Tibial nerve (tissue), 4 donors: ENCODE measurements around the gene SMAD7. TPM values are rescaled to one million over a fixed set of nuclear protein-coding genes. Genes with fewer than 3 reads are reported as not detected.
A peak's percentile ranks its signal among the peaks of the same experiment; 100 is the strongest.

Source experiments
- DNase-seq, 2 donors: peaks; one replicate each; pipeline ENCODE4 v3.0.0-alpha.2; 2019; ENCODE audit warnings: low spot score in 2 of 2
- H3K27ac ChIP-seq, 4 donors: fragments of 200-600 bp; sonication (generic) in 3 of 4; one replicate each; pipeline ENCODE4 v1.5.1; 2017 to 2019; ENCODE audit warnings: mild to moderate bottlenecking in 1 of 4
- H3K27me3 ChIP-seq, 2 donors: fragments of 200-600 bp; sonication (generic) in 1 of 2; one replicate each; pipeline versions ENCODE4 v1.5.1 to v1.6.0; 2017 to 2019
- H3K36me3 ChIP-seq, 3 donors: fragments of 200-600 bp; sonication (generic); one replicate each; pipeline ENCODE4 v1.5.1; 2018 to 2019
- H3K4me1 ChIP-seq, 4 donors: fragments of 200-600 bp; sonication (generic) in 3 of 4; one replicate each; pipeline ENCODE4 v1.5.1; 2017 to 2019
- H3K4me3 ChIP-seq, 4 donors: fragments of 200-600 bp; sonication (generic) in 3 of 4; one replicate each; pipeline ENCODE4 v1.5.1; 2017 to 2019; ENCODE audit warnings: mild to moderate bottlenecking in 1 of 4, moderate library complexity in 1 of 4
- H3K9me3 ChIP-seq, 4 donors: fragments of 200-600 bp; sonication (generic) in 3 of 4; one replicate each; pipeline ENCODE4 v1.5.1; 2017 to 2019
- EP300 ChIP-seq, 2 donors: sonication (generic); formaldehyde crosslinking; IDR thresholded peaks; one replicate each; pipeline ENCODE4 v1.6.1; 2017; ENCODE audit warnings: antibody characterized with exemption in 2 of 2, mild to moderate bottlenecking in 1 of 2
- POLR2A ChIP-seq, 2 donors: fragments of 450-650 bp; IDR thresholded peaks; one replicate each; pipeline ENCODE4 v1.6.1; 2017; ENCODE audit warnings: antibody characterized with exemption in 2 of 2, mild to moderate bottlenecking in 2 of 2, moderate library complexity in 2 of 2
- WGBS, 2 donors: methylation state at CpG; one replicate each; pipeline ENCODE4 v1.1.5; 2018; 5-methylcytosine and 5-hydroxymethylcytosine counted together
- total RNA-seq, 4 donors: library from RNA; depleted of rRNA; stranded (reverse); fragments of >200 nt; gene quantifications; one replicate each; pipeline ENCODE4 v1.1.0, GENCODE V29; 2016
- TF ChIP-seq, protein P1 (sequence below), 5 experiments: fragments of 200-600 bp in 3 of 5; fragments of 450-650 bp in 2 of 5; sonication (generic) in 3 of 5; IDR thresholded peaks; one replicate each; pipeline ENCODE4 v1.5.1; 2016 to 2019; ENCODE audit warnings: antibody characterized with exemption in 5 of 5, mild to moderate bottlenecking in 3 of 5, moderate library complexity in 2 of 5

The SMAD7 gene
- total RNA-seq, 4 donors from 2014 or later, result 34.3 to 56.8 (median 35.6) TPM

- Histone ChIP-seq H3K4me3 (no peak overlapping the region), H3K27me3 (no peaks in the 10 kb centered on the region), H3K27ac (peak overlapping the region in 2 of 4 donors; percentile 62 to 69), H3K4me1 (peaks cover 0 to 40% (median 11%) of the 10 kb centered on the region in 4 donors), H3K9me3 (no peaks in the 10 kb centered on the region), H3K36me3 (no peaks in the 10 kb centered on the region)
- 52 to 80% methylated on average over 15 to 16 of the region's 16 CpGs for WGBS, 2 donors
- no peak for DNase-seq
- peak in 1 of 2 donors; percentile 35 for TF ChIP-seq EP300 (IDR thresholded peaks at IDR 0.05)
- TF ChIP-seq, protein P1, sequence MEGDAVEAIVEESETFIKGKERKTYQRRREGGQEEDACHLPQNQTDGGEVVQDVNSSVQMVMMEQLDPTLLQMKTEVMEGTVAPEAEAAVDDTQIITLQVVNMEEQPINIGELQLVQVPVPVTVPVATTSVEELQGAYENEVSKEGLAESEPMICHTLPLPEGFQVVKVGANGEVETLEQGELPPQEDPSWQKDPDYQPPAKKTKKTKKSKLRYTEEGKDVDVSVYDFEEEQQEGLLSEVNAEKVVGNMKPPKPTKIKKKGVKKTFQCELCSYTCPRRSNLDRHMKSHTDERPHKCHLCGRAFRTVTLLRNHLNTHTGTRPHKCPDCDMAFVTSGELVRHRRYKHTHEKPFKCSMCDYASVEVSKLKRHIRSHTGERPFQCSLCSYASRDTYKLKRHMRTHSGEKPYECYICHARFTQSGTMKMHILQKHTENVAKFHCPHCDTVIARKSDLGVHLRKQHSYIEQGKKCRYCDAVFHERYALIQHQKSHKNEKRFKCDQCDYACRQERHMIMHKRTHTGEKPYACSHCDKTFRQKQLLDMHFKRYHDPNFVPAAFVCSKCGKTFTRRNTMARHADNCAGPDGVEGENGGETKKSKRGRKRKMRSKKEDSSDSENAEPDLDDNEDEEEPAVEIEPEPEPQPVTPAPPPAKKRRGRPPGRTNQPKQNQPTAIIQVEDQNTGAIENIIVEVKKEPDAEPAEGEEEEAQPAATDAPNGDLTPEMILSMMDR (IDR thresholded peaks at IDR 0.05), result no peak
Observed at GRCh38 chr18:48989304-48990303, 38.8 kb upstream of the SMAD7 start.

DNA sequence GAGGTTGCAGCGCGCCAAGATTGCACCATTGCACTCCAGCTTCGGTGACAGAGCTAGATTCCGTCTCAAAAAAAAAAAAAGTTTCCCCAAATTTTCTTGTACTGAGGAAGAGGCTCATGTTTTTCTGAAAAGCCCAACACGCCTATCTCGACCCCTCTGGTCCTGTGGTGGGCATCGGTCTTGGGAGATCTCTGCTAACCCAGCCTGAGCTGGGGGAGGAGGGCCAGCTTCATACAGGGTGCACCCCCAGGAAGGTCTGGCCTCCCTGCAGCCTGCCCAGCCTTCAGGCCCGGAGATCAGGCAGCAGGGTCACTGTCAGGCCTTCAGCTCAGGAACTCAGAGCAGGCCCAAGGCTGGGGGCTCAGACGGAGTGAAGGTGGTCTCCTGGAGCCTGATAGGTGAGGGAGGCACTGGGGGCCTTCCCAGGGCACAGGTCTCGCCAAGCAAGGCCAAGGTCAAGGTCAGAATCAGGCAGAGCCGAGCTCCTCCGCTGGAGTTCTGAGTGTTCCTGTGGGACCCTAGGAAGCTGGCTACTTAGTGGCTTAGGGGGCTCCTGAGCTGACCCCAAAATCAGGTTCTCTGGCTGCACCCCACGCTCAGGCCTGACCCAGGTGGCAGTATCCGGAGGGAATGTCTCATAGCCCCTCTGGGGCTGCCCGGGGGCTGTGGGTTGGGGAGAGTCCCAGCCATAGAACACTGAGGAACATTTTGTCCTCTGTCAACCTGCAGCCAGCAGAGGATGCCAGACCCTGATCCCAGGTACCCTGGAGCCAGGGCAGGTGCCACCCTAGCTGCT lies 37.9 kb upstream of the SMAD7 start:
- H3K36me3 ChIP-seq, result no peaks in the 10 kb centered on the region
- peaks cover 0 to 31% (median 8%) of the 10 kb centered on the region in 4 donors for H3K4me1 ChIP-seq
- no peaks in the 10 kb centered on the region for H3K9me3 ChIP-seq
- no peak for TF ChIP-seq POLR2A (IDR thresholded peaks at IDR 0.05)
- TF ChIP-seq, protein P1 (IDR thresholded peaks at IDR 0.05), result no peak
- peak overlapping the region in 2 of 4 donors; percentile 62 to 69 for H3K27ac ChIP-seq
- no peak overlapping the region for H3K4me3 ChIP-seq
- no peaks in the 10 kb centered on the region for H3K27me3 ChIP-seq
- WGBS, 2 donors, result 89 to 90% methylated on average over 13 to 15 of the region's 15 CpGs
- no peak for DNase-seq

DNA sequence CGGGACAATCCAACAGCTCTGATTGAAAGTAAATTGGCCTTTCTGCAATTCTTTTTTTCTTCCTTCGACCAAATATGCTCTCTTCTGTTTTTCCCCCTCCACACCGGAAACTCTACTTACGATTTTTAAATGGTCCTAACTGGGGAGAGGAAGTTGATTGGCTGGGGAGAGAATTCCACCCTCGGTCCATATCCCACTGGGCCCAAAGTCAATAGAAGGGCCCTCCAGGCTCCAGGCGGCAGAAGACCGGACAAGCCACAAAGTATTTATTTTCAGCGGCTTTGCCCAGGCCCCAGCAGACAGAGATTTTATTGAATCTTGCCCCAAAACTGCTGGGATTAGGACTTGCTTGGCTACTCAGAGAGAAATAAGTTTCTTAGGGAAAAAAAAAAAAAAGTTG lies 37.1 kb upstream of the SMAD7 start:
- WGBS, 2 donors, result 51 to 67% methylated on average over 8 of the region's 8 CpGs
- Histone ChIP-seq H3K27me3 (no peaks in the 10 kb centered on the region), H3K27ac (peak overlapping the region in 2 of 4 donors; percentile 9 to 39), H3K4me3 (no peak overlapping the region), H3K4me1 (peaks cover 0 to 29% (median 6%) of the 10 kb centered on the region in 4 donors), H3K9me3 (no peaks in the 10 kb centered on the region), H3K36me3 (no peaks in the 10 kb centered on the region)
- TF ChIP-seq, protein P1 (IDR thresholded peaks at IDR 0.05), result no peak
- no peak for DNase-seq

DNA sequence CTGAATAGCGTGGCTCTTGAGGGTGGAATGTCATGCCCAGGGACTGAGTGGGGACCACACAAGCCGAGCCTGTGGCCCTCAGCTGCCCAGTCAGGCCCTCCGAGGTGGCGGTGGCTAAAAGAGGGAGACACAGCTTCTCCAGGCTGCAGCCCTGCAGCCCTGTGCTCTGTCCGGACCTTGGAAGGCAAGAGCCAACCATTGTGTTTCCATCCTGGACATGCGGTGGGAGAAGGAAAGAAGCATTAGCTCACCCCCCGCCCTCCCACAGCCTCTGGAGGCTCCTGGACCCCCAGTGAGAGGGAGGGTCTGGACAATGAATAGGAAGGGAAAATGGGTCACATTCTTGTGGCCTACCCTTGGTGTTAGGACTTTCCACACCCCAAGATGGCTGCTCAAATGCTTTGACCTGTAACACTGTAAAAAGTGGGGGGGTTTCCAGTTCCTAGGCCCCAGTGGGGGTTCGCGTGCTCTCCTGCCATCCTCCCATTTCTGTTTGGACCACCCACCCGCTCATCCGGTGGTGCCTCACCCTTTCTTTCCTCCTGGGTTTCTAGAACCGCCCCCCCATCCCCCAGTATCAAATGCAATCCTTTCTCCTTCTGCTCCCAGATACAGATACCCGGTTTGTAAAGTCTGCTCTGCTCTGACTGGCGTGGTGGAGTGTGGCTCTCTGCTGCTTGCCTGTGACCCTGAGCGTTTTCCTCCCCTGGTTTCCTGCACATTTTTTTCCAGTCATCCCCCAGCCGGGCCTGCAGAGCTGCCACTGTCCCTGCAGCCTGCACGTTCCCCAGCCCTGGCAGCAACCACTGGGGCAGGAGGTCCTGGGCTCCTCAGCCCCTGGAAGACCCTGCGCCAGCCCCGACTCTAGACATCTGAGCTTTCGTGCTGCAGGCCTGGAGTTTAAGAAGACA lies 36.3 kb upstream of the SMAD7 start:
- H3K36me3 ChIP-seq, result no peaks in the 10 kb centered on the region
- 73 to 79% methylated on average over 20 of the region's 20 CpGs for WGBS, 2 donors
- DNase-seq, result no peak
- no peaks in the 10 kb centered on the region for H3K27me3 ChIP-seq
- H3K4me1 ChIP-seq, result peaks cover 0 to 29% (median 4%) of the 10 kb centered on the region in 4 donors
- TF ChIP-seq POLR2A (IDR thresholded peaks at IDR 0.05) (no peak), EP300 (IDR thresholded peaks at IDR 0.05) (no peak)
- TF ChIP-seq, protein P1 (IDR thresholded peaks at IDR 0.05), result no peak
- H3K27ac ChIP-seq, result no peak overlapping the region
- H3K9me3 ChIP-seq, result no peaks in the 10 kb centered on the region
- no peak overlapping the region for H3K4me3 ChIP-seq
